Prostate gland (tissue), 2 donors: ENCODE data around the gene PKNOX1.

ENCODE experiments used
- POLR2A ChIP-seq: fragments of 450-650 bp; IDR thresholded peaks from one replicate; pipeline ENCODE4 v1.6.1; 2016; ENCODE audit warnings: antibody characterized with exemption, mild to moderate bottlenecking
- POLR2AphosphoS5 ChIP-seq: sonication (generic); formaldehyde crosslinking; IDR thresholded peaks from one replicate; pipeline ENCODE4 v1.6.1; 2017; ENCODE audit warnings: antibody characterized with exemption
- TF ChIP-seq, protein P1 (sequence below), 4 experiments: fragments of 200-600 bp in 2 of 4; fragments of 450-650 bp in 2 of 4; sonication (generic) in 2 of 4; IDR thresholded peaks; 1 replicate in 3 of 4; 2 replicates in 1 of 4; pipeline ENCODE4 v1.5.1; 2016 to 2019; ENCODE audit warnings: antibody characterized with exemption in 4 of 4, mild to moderate bottlenecking in 2 of 4, moderate library complexity in 2 of 4

GRCh38 chr21:42993051-42993712, 18.8 kb downstream of the PKNOX1 start:
- TF ChIP-seq, protein P1, sequence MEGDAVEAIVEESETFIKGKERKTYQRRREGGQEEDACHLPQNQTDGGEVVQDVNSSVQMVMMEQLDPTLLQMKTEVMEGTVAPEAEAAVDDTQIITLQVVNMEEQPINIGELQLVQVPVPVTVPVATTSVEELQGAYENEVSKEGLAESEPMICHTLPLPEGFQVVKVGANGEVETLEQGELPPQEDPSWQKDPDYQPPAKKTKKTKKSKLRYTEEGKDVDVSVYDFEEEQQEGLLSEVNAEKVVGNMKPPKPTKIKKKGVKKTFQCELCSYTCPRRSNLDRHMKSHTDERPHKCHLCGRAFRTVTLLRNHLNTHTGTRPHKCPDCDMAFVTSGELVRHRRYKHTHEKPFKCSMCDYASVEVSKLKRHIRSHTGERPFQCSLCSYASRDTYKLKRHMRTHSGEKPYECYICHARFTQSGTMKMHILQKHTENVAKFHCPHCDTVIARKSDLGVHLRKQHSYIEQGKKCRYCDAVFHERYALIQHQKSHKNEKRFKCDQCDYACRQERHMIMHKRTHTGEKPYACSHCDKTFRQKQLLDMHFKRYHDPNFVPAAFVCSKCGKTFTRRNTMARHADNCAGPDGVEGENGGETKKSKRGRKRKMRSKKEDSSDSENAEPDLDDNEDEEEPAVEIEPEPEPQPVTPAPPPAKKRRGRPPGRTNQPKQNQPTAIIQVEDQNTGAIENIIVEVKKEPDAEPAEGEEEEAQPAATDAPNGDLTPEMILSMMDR (IDR thresholded peaks at IDR 0.05): no peak
- no peak for TF ChIP-seq POLR2A
- TF ChIP-seq POLR2AphosphoS5: no peak
